DND-41 (cell line): ENCODE results near the gene LAYN.

Experiments used
- EZH2 ChIP-seq: IDR thresholded peaks from 3 replicates; pipeline ENCODE4 v1.6.1; 2012; ENCODE audit warnings: borderline replicate concordance, low read depth, mild to moderate bottlenecking, moderate library complexity, low read length, inconsistent platforms; ENCODE audit not compliant: severe bottlenecking
- TF ChIP-seq, protein P1 (sequence below): IDR thresholded peaks from 2 replicates; pipeline ENCODE4 v1.5.1; 2012; ENCODE audit warnings: borderline replicate concordance, low read length, moderate library complexity, mild to moderate bottlenecking; ENCODE audit not compliant: poor library complexity, severe bottlenecking; ENCODE audit errors: extremely low read depth

DNA sequence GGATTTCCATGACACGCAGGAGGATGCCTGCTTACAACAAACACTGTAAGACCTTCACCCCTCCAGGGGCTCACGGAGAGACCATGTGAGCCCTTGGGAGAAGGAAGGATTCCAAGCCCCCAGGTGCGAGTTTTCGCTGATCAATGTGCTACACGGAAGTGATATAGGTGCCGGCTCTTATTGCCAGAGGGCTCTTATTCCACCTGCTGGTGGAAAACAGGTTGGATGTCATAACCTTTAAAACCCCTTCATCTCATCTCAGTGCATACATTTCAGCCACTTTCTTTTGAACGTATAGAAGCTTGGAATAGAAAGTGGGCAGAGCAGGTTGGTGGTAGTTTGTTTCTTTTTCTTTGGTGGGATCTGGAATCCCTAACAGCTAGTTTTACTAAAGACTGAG is 25.8 kb downstream of the LAYN start:
- TF ChIP-seq, protein P1, sequence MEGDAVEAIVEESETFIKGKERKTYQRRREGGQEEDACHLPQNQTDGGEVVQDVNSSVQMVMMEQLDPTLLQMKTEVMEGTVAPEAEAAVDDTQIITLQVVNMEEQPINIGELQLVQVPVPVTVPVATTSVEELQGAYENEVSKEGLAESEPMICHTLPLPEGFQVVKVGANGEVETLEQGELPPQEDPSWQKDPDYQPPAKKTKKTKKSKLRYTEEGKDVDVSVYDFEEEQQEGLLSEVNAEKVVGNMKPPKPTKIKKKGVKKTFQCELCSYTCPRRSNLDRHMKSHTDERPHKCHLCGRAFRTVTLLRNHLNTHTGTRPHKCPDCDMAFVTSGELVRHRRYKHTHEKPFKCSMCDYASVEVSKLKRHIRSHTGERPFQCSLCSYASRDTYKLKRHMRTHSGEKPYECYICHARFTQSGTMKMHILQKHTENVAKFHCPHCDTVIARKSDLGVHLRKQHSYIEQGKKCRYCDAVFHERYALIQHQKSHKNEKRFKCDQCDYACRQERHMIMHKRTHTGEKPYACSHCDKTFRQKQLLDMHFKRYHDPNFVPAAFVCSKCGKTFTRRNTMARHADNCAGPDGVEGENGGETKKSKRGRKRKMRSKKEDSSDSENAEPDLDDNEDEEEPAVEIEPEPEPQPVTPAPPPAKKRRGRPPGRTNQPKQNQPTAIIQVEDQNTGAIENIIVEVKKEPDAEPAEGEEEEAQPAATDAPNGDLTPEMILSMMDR = no peak
- TF ChIP-seq EZH2 = no peak
